SK-N-MC (cell line): ENCODE results near the gene NOX4.

Experiments
- EZH2 ChIP-seq: fragments of 200-600 bp; sonication (generic); IDR thresholded peaks from one replicate; pipeline ENCODE4 v1.6.1; 2017; ENCODE audit warnings: antibody characterized with exemption
- POLR2AphosphoS5 ChIP-seq: IDR thresholded peaks from 2 replicates; pipeline ENCODE4 v1.6.1; 2012; ENCODE audit warnings: mild to moderate bottlenecking, low read depth, low read length, borderline replicate concordance

- TF ChIP-seq EZH2, result no peak
- TF ChIP-seq POLR2AphosphoS5, result no peak
These were observed 17.4 kb upstream of the NOX4 start for GRCh38 chr11:89508544-89508943.
